ENCODE data around the gene FMR1.
A peak's percentile ranks its signal among the peaks of the same experiment; 100 is the strongest.

Gene FMR1

GRCh38 chrX:147916375-147916968 is 4.8 kb downstream of the FMR1 start:
- no peak for DNase-seq

- DNase-seq = no peak
These were observed 6.3 kb downstream of the FMR1 start for GRCh38 chrX:147917700-147918695.

- DNase-seq = no peak
These were observed 8.5 kb downstream of the FMR1 start for GRCh38 chrX:147920161-147920666.

GRCh38 chrX:147923605-147924004 is 11.9 kb downstream of the FMR1 start:
- DNase-seq = no peak

GRCh38 chrX:147927256-147927655 is 15.5 kb downstream of the FMR1 start:
- no peak for DNase-seq

- DNase-seq = no peak
These were observed 22.1 kb downstream of the FMR1 start for GRCh38 chrX:147933815-147934214.

GRCh38 chrX:147935156-147935758 is 23.5 kb downstream of the FMR1 start:
- no peak for DNase-seq

- DNase-seq = no peak
These were observed 33.6 kb downstream of the FMR1 start for GRCh38 chrX:147945286-147945685.

- no peak for DNase-seq
These were observed 36.8 kb downstream of the FMR1 start for GRCh38 chrX:147948531-147948930.

GRCh38 chrX:147950352-147950751 is 38.6 kb downstream of the FMR1 start:
- DNase-seq = no peak

- DNase-seq = peak in 2 of 56 donors; percentile 1 to 2
These were observed 42.3 kb downstream of the FMR1 start for GRCh38 chrX:147953976-147954375.

GRCh38 chrX:147957291-147957690 is 45.6 kb downstream of the FMR1 start:
- DNase-seq = no peak

GRCh38 chrX:147958291-147958690 is 46.6 kb downstream of the FMR1 start:
- no peak for DNase-seq

GRCh38 chrX:147960722-147961121 is 49.0 kb downstream of the FMR1 start:
- DNase-seq = no peak

- DNase-seq = no peak
These were observed 50.8 kb downstream of the FMR1 start for GRCh38 chrX:147962476-147962875.

GRCh38 chrX:147978931-147979330 is 67.2 kb downstream of the FMR1 start:
- no peak for DNase-seq

GRCh38 chrX:147981038-147981752 is 69.5 kb downstream of the FMR1 start, which contains the start of gene FMR1NB:
TSS of gene FMR1NB (plus strand) at chrX:147981337. CDS start at chrX:147981403, 66 bp downstream.
- no peak for DNase-seq

Data from amygdala (tissue), 56 donors.